T-helper 2 cell treated with Interferon-gamma antibody and Interleukin-4, amounts not matched to agents 100 ng/mL and 5 ng/mL, for 36 hours (primary cell): Measurements from ENCODE around the gene ADGRV1. TPM values are rescaled to one million over a fixed set of nuclear protein-coding genes. Genes with fewer than 3 reads are reported as not detected.
"Not testable (repeated sequence)": the region's sequence is repeated elsewhere in the genome, so short reads cannot be mapped to it uniquely, and the experiment has no call there.

Experiments
- intact Hi-C: fragments of 100-400 bp; cut with micrococcal nuclease; formaldehyde crosslinking; loops from one replicate; pipeline ENCODE4 v1.15.1; 2023
- total RNA-seq: library from RNA; stranded (reverse); gene quantifications from 2 replicates; pipeline ENCODE4 v1.2.3, GENCODE V29; 2022

ADGRV1 gene
- total RNA-seq, 1 donor from 2014 or later = 0.02 TPM

DNA sequence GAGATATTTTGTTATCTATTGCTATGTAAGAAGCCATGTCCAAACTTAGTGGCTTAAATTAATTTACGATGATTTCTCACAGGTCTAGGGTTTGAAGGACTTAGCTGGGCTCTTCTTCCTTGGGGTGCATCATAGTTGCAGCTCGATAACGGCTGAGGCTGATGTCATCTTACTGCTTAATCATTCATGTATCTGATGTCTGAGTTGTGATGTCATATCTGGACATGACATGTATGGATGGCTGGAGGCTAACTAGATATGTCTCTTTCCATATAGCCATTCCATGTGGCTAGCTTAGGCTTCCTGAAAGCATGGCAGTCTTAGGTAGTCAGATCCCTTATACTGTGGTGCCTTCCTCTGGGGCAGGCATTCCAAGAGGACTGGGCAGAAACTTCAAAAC is 31.6 kb downstream of the ADGRV1 start:
- intact Hi-C loops = no loop called here

GRCh38 chr5:90593083-90593482 is 34.5 kb downstream of the ADGRV1 start:
- intact Hi-C loops = not testable (repeated sequence)

DNA sequence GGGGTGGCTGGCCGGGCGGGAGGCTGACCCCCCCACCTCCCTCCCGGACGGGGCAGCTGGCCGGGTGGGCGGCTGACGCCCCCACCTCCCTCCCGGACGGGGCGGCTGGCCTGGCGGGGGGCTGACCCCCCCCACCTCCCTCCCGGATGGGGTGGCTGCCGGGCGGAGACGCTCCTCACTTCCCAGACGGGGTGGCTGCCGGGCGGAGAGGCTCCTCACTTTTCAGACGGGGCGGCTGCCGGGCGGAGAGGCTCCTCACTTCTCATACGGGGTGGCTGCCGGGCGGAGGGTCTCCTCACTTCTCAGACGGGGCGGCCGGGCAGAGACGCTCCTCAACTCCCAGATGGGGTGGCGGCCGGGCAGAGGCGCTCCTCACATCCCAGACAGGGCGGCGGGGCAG is 37.2 kb downstream of the ADGRV1 start:
- intact Hi-C loops = not testable (repeated sequence)

- intact Hi-C loops = no loop called here
These were observed 39.7 kb downstream of the ADGRV1 start for GRCh38 chr5:90598293-90598692.

DNA sequence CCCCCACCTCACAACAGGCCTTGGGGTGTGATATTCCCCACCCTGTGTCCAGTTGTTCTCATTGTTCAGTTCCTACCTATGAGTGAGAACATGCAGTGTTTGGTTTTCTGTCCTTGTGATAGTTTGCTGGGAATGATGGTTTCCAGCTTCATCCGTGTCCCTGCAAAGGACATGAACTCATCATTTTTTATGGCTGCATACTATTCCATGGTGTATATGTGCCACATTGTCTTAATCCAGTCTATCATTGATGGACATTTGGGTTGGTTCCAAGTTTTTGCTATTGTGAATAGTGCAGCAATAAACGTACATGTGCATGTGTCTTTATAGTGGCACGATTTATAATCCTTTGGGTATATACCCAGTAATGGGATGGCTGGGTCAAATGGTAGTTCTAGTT is 41.7 kb downstream of the ADGRV1 start:
- intact Hi-C loops = not testable (repeated sequence)

DNA sequence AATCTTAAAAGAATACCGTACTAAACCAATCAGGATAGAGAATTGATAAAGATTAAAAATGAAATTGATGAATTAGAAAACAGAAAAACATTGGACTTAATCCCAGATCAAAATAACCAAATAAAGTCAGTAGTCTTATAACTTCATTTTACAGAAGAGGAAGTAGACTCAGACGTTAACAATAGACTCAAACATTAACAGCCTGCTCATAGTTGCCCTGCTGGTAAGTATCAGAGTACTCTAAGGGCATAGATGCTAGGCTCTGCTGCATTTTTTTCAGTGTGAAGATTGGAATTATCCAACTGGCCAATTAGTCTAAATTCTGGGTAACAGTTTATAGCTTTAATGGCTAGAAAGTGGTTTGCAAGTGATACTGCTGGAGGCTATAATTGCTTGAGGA is 42.9 kb downstream of the ADGRV1 start:
- intact Hi-C loops = no loop called here

- intact Hi-C loops = no loop called here
These were observed 44.1 kb downstream of the ADGRV1 start for GRCh38 chr5:90602681-90603080.

- intact Hi-C loops = no loop called here
These were observed 47.9 kb downstream of the ADGRV1 start for GRCh38 chr5:90606539-90606938.

DNA sequence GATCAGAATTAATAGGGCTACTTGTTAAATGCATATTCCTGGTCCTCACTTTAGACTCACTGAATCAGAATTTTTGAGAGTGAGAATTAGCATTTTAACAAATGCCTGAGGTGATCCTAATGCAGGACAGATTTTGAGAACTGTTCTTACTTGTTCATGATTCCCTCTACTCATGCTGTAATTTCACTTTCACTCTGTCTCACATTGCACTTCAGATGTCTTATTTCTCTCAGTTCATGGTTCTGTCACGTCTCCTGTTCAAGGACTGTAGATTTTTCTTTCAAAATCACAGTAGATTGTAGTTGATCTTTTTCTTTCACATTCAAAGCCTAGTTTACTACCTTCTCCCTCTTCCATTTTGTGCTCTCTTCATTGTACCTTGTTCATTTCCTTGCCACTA is 54.3 kb downstream of the ADGRV1 start:
- intact Hi-C loops = no loop called here

- intact Hi-C loops = no loop called here
These were observed 54.9 kb downstream of the ADGRV1 start for GRCh38 chr5:90613459-90613858.

- intact Hi-C loops = no loop called here
These were observed 55.4 kb downstream of the ADGRV1 start for GRCh38 chr5:90613918-90614504.

- intact Hi-C loops = no loop called here
These were observed 56.8 kb downstream of the ADGRV1 start for GRCh38 chr5:90615355-90615754.

- intact Hi-C loops = no loop called here
These were observed 59.5 kb downstream of the ADGRV1 start for GRCh38 chr5:90618071-90618470.

- intact Hi-C loops = not testable (repeated sequence)
These were observed 61.2 kb downstream of the ADGRV1 start for GRCh38 chr5:90619762-90620161.

- intact Hi-C loops = no loop called here
These were observed 63.3 kb downstream of the ADGRV1 start for GRCh38 chr5:90621848-90622247.

DNA sequence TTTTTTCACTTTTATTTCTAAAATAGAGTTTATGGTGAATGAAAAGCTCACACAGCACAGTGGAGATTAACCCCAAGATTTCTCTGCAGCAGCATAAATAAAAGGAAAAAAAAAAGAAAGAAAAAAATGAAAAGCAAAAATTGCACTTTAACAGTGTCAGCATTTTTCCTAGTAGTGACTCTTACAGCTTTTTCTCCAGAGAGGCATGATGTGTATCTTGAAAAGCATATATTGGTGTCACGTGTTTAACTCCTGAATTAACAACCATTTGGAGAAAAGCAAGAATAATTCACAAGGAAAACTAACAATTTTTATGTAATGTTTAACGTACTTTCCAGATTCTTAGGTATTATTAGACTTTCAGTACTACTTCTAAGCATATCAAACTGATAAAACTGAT is 67.9 kb downstream of the ADGRV1 start:
- intact Hi-C loops = no loop called here

DNA sequence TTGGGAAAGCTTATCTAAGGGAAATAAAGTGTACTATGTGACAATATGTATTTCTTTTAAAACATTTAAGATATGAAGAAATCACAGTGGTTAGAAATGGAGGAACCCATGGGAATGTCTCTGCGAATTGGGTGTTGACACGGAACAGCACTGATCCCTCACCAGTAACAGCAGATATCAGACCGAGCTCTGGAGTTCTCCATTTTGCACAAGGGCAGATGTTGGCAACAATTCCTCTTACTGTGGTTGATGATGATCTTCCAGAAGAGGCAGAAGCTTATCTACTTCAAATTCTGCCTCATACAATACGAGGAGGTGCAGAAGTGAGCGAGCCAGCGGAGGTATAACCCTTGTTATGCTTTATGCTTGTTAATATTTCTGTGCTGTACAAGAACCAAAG is 69.9 kb downstream of the ADGRV1 start:
- intact Hi-C loops = no loop called here

GRCh38 chr5:90632791-90633190 is 74.2 kb downstream of the ADGRV1 start:
- intact Hi-C loops = no loop called here

DNA sequence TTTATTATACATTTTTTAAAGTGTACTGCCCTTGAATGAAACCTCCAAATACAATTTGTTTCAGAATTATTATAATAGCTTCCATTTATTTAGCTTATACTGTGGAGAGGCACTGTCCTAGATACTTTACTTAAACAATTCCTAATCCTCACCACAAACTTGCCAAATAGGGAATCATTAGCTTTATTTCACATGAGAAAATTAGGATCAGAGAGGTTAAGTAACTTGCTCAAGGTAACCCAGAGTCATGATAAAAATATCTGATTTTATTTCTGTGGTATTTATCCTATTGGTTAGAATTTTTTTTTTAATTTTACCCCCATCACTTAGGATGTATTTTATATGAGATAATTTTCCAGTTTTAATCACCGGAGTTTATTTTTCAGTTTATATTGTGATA is 78.4 kb downstream of the ADGRV1 start:
- intact Hi-C loops = no loop called here

- intact Hi-C loops = no loop called here
These were observed 79.1 kb downstream of the ADGRV1 start for GRCh38 chr5:90637731-90638130.

DNA sequence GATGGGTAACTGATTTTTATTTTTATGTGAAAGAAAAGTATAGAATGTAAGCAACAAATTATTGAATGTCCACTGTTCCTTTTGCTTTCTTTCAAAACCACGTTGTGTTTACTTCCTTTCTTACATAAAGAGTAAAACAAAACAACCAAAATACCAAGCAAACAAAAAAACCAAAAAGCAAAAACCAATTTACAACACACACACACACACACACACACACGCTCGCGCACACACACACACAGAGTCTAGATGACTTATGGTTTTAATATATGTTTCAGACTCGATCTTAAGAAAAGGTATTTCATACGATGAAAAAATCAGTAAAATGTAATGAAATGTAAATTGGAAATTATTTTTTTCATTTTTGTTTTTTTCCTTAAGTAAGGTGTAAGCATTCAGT is 80.3 kb downstream of the ADGRV1 start:
- intact Hi-C loops = no loop called here

GRCh38 chr5:90640484-90641059 is 82.0 kb downstream of the ADGRV1 start:
- intact Hi-C loops = no loop called here

DNA sequence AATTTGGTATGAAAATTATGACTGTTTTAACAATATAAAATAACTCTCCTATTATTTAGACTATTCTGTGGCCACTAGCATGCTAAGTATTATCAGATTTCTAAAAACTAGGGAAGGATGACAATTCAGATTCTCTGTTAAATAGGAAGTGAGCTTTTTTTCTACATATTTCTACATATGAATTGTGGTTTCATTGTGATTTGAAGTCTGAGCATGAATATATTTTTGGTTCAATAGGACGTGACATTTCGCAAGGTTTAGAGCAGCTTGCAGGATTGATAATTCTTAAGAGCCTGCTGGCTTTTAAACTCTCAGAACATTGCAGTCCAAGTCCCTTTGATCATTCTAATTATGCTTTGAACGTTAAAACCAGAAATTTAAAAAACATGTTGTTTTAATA is 82.9 kb downstream of the ADGRV1 start:
- intact Hi-C loops = no loop called here
